ENCODE results near the gene CRKL. TPM values are rescaled to one million over a fixed set of nuclear protein-coding genes. Genes with fewer than 3 reads are reported as not detected.

Gene CRKL
- total RNA-seq, 1 donor from 2014 or later, result 72.9 TPM

DNA sequence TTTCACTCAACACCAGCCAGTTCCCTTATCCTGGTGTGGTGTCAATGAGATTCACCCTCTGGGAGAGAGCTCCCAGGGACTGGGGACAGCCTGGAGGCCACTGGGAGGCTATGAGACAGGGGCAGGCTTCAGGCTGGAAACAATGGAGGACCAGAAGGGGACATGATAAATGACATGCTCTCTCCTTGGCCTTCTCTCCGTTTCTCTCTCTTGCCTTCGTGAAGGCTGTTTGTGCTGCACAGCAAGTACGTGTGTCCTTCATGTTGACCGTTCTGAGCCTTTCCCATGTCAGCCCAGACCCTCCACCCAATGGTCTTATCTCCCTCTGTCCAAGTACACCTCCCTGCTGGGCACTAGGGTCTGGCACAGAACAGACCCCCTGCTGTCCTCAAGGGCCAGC is 63.3 kb downstream of the CRKL start:
- no peak for DNase-seq (ENCODE audit: low read depth)
- TF ChIP-seq, protein P1, sequence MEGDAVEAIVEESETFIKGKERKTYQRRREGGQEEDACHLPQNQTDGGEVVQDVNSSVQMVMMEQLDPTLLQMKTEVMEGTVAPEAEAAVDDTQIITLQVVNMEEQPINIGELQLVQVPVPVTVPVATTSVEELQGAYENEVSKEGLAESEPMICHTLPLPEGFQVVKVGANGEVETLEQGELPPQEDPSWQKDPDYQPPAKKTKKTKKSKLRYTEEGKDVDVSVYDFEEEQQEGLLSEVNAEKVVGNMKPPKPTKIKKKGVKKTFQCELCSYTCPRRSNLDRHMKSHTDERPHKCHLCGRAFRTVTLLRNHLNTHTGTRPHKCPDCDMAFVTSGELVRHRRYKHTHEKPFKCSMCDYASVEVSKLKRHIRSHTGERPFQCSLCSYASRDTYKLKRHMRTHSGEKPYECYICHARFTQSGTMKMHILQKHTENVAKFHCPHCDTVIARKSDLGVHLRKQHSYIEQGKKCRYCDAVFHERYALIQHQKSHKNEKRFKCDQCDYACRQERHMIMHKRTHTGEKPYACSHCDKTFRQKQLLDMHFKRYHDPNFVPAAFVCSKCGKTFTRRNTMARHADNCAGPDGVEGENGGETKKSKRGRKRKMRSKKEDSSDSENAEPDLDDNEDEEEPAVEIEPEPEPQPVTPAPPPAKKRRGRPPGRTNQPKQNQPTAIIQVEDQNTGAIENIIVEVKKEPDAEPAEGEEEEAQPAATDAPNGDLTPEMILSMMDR (IDR thresholded peaks at IDR 0.05; ENCODE audit: insufficient read depth, low read length, severe bottlenecking), result no peak
- Histone ChIP-seq H3K27me3 (ENCODE audit: control insufficient read depth, insufficient read depth, low read length) (no peaks in the 10 kb centered on the region), H3K36me3 (ENCODE audit: control insufficient read depth, insufficient read depth, low read length) (peaks cover 7% of the 10 kb centered on the region), H3K4me3 (ENCODE audit: low read depth, low read length) (no peak overlapping the region)
- peak; percentile 18 for FAIRE-seq

DNA sequence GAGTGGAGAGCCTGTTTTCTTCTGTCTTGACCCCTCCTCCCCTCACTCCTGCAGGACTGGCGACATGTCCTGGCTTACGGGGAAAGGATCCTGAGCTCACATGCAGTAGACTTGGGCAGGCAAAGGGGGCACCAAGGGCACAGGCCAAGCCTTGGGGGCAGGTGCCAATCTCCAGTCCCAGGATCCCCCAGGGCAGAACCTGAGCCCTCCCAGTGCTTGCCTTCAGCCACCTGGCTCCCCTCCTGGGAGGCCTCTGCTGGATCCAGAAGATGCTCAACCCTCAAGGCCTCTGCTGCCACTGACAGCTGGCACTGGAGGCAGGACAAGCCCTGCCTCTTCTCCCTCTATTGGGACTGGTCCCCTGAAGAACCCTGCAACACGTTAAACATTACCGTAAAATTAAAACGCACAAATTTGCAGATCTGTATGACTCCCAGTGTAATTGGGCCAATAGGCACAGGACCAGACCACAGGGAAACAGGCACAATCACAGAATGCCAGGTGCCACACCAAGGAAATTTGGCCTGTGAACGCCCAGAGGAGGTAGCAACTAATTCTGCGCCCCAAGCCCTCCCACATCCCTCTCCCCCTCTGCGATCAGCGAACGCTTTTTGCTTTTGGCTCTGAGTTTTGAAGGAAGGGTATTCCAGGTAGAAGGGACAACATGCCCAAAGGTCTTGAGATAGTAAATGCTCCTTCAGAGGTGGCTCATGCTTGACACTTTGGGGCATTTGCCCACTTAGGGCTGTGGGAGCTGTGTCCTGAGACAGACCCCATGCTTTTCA is 63.9 kb downstream of the CRKL start:
- H3K4me3 ChIP-seq (ENCODE audit: low read depth, low read length), result peak overlapping the region; percentile 87
- FAIRE-seq, result no peak
- no peak for DNase-seq (ENCODE audit: low read depth)
- TF ChIP-seq, protein P1 (IDR thresholded peaks at IDR 0.05; ENCODE audit: insufficient read depth, low read length, severe bottlenecking), result no peak
- peaks cover 11% of the 10 kb centered on the region for H3K36me3 ChIP-seq (ENCODE audit: control insufficient read depth, insufficient read depth, low read length)
- no peaks in the 10 kb centered on the region for H3K27me3 ChIP-seq (ENCODE audit: control insufficient read depth, insufficient read depth, low read length)

DNA sequence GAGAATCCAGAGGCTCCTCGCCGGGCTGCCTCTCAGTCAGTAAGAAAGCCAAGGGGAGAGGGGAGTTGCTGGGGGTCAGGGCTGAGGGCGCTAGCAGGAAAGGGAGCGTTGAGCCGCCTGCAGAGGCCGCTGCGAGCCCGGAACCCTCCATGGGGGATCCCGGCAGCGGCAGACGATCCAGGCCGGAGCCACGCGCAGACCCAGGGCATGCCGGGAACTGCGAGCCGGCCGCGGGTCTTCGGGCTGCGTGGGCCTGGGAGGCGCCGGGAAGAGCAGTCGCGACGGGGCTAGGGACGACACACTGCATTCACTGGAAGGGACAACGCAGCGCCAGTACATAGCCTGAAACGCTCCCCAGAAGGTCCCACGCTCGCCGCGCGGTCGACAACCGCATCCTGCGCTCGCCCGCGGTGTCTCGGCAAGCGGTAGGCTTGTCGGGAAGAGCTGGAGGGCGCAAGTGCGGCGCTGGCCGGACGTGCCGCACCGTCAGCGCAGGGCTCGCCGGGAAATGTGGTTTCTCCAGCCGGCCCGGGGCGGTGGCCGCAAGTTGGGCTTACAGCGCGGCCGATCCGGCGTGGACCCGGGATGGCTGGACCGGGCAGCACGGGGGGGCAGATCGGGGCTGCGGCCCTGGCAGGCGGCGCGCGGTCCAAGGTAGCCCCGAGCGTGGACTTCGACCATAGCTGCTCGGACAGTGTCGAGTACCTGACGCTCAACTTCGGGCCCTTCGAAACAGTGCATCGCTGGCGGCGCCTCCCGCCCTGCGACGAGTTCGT is 64.8 kb downstream of the CRKL start, which contains the start of gene LZTR1:
TSS of gene LZTR1 (plus strand) at position 511 of the 776 bp plus-strand sequence. CDS start at position 586, 75 bp downstream.
- TF ChIP-seq, protein P1 (IDR thresholded peaks at IDR 0.05; ENCODE audit: insufficient read depth, low read length, severe bottlenecking), result peak; percentile 69
- Histone ChIP-seq H3K27me3 (ENCODE audit: control insufficient read depth, insufficient read depth, low read length) (no peaks in the 10 kb centered on the region), H3K36me3 (ENCODE audit: control insufficient read depth, insufficient read depth, low read length) (peaks cover 12% of the 10 kb centered on the region), H3K4me3 (ENCODE audit: low read depth, low read length) (peak within 1 kb of the TSS; percentile 87)
- FAIRE-seq (no peak), DNase-seq (ENCODE audit: low read depth) (peak; percentile 65)

DNA sequence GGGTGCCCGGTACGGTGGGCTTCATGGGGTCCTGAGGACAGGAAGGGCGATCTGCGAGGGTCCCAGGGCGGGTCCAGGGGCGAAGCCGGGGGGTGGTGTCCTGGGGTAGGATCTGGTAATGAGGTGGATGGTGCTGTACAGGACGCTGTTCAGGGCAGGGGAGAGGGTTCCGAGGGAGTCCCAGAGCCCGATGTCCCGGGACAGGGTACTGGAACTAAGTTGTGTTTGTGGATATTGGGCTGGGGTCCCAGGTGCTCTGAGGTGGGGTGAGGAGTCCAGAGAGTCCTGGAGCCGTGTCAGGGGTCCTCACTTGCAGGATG is 65.3 kb downstream of the CRKL start:
- DNase-seq (ENCODE audit: low read depth) (no peak), FAIRE-seq (no peak)
- H3K4me3 ChIP-seq (ENCODE audit: low read depth, low read length), result peak overlapping the region; percentile 87
- no peaks in the 10 kb centered on the region for H3K27me3 ChIP-seq (ENCODE audit: control insufficient read depth, insufficient read depth, low read length)
- peaks cover 15% of the 10 kb centered on the region for H3K36me3 ChIP-seq (ENCODE audit: control insufficient read depth, insufficient read depth, low read length)
- TF ChIP-seq, protein P1 (IDR thresholded peaks at IDR 0.05; ENCODE audit: insufficient read depth, low read length, severe bottlenecking), result no peak

DNA sequence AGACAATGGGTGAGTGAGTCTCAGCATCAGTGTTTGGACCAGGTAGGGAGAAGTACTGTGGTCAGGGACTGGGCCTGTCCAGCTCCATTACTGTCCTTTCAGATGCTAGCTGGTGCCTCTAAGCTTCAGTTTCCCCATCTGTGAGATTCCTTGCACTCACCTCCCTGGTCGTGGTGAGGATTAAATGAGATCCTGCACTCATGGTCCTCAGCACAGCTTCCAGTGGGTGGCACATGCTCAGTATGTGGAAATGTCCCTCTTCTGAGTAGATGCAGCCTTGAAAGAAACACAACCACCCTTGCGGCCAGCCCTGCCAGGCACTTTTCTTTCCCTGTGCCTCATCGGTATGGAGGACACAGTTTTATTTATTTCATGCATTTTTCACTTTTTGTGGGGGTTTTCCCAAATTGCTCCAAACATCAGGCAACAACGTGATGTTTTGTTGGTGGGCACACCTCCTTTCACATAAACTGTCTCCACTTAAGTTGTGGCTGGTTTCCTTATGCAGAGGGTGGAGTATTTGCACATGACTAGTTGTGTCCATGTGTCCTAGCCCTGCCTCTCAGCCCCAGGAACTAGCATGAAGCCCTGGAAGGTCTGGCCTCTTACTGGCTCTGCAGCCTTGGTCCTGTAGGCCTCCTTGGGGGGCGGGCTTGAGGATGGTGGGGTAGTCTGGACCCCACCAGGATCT is 66.0 kb downstream of the CRKL start:
- DNase-seq (ENCODE audit: low read depth) (no peak), FAIRE-seq (no peak)
- no peaks in the 10 kb centered on the region for H3K27me3 ChIP-seq (ENCODE audit: control insufficient read depth, insufficient read depth, low read length)

More for the DNA sequence above, 66.0 kb downstream of the CRKL start:
- Histone ChIP-seq H3K4me3 (ENCODE audit: low read depth, low read length) (peak overlapping the region; percentile 87), H3K36me3 (ENCODE audit: control insufficient read depth, insufficient read depth, low read length) (peaks cover 18% of the 10 kb centered on the region)
- TF ChIP-seq, protein P1 (IDR thresholded peaks at IDR 0.05; ENCODE audit: insufficient read depth, low read length, severe bottlenecking), result no peak
